Ascending aorta (tissue), 2 donors: ENCODE data around the gene NOL3. TPM values are rescaled to one million over a fixed set of nuclear protein-coding genes. Genes with fewer than 3 reads are reported as not detected.

ENCODE experiments used
- DNase-seq, 2 donors: peaks; one replicate each; pipeline ENCODE4 v3.0.0-alpha.2; 2019; ENCODE audit warnings: low spot score in 2 of 2
- H3K27ac ChIP-seq, 2 donors: fragments of 200-600 bp; sonication (generic); one replicate each; pipeline ENCODE4 v1.5.1; 2016 to 2017; ENCODE audit warnings: mild to moderate bottlenecking in 1 of 2
- H3K27me3 ChIP-seq: fragments of 200-600 bp; sonication (generic); one replicate; pipeline ENCODE4 v1.5.1; 2017
- H3K36me3 ChIP-seq, 2 donors: fragments of 200-600 bp; sonication (generic); one replicate each; pipeline ENCODE4 v1.5.1; 2016
- H3K4me1 ChIP-seq, 2 donors: fragments of 200-600 bp; sonication (generic); one replicate each; pipeline ENCODE4 v1.5.1; 2016 to 2017; ENCODE audit warnings: mild to moderate bottlenecking in 1 of 2
- H3K4me3 ChIP-seq, 2 donors: fragments of 200-600 bp; sonication (generic); one replicate each; pipeline ENCODE4 v1.5.1; 2016 to 2017; ENCODE audit warnings: mild to moderate bottlenecking in 1 of 2
- H3K9me3 ChIP-seq, 2 donors: fragments of 200-600 bp; sonication (generic); one replicate each; pipeline ENCODE4 v1.5.1; 2016
- CTCF ChIP-seq, 3 experiments: fragments of 200-600 bp in 2 of 3; fragments of 450-650 bp in 1 of 3; sonication (generic) in 2 of 3; IDR thresholded peaks; one replicate each; pipeline ENCODE4 v1.5.1; 2016 to 2019; ENCODE audit warnings: antibody characterized with exemption in 3 of 3, mild to moderate bottlenecking in 1 of 3, moderate library complexity in 1 of 3
- intact Hi-C: fragments of 100-400 bp; cut with DNase I; formaldehyde crosslinking; loops from one replicate; pipeline ENCODE4 v1.15.1; 2023
- total RNA-seq: library from RNA; depleted of rRNA; stranded (reverse); fragments of >200 nt; gene quantifications from one replicate; pipeline ENCODE4 v1.1.0, GENCODE V29; 2016

NOL3 gene
- total RNA-seq, 1 donor from 2014 or later, result 87.6 TPM

- DNase-seq, result no peak
- intact Hi-C loops, result loop anchor here (2.0 kb wide), 1 partner anchor 33 kb away; the partner anchor contains the start of gene TMEM208
- Histone ChIP-seq H3K4me1 (peaks cover 13 to 14% of the 10 kb centered on the region in 2 donors), H3K4me3 (peak overlapping the region; percentile 93 to 99), H3K9me3 (no peaks in the 10 kb centered on the region), H3K27ac (no peak overlapping the region), H3K36me3 (peaks cover 40 to 44% of the 10 kb centered on the region in 2 donors), H3K27me3 (no peaks in the 10 kb centered on the region)
- no peak for TF ChIP-seq CTCF (IDR thresholded peaks at IDR 0.05)
These were observed 23.2 kb downstream of the NOL3 start for GRCh38 chr16:67193536-67193935.

GRCh38 chr16:67194260-67194659, 23.9 kb downstream of the NOL3 start:
- no peak for DNase-seq
- no peaks in the 10 kb centered on the region for H3K27me3 ChIP-seq
- H3K4me3 ChIP-seq, result no peak overlapping the region
- H3K4me1 ChIP-seq, result peaks cover 14 to 16% of the 10 kb centered on the region in 2 donors
- no peaks in the 10 kb centered on the region for H3K9me3 ChIP-seq
- H3K36me3 ChIP-seq, result peaks cover 40 to 44% of the 10 kb centered on the region in 2 donors
- H3K27ac ChIP-seq, result no peak overlapping the region
- intact Hi-C loops, result no loop called here
- TF ChIP-seq CTCF (IDR thresholded peaks at IDR 0.05), result no peak

GRCh38 chr16:67195676-67196075, 25.3 kb downstream of the NOL3 start:
- Histone ChIP-seq H3K36me3 (peaks cover 40 to 46% of the 10 kb centered on the region in 2 donors), H3K9me3 (no peaks in the 10 kb centered on the region), H3K27ac (no peak overlapping the region), H3K4me3 (no peak overlapping the region), H3K4me1 (peaks cover 14 to 16% of the 10 kb centered on the region in 2 donors), H3K27me3 (no peaks in the 10 kb centered on the region)
- TF ChIP-seq CTCF (IDR thresholded peaks at IDR 0.05), result no peak
- DNase-seq, result no peak
- intact Hi-C loops, result no loop called here

DNA sequence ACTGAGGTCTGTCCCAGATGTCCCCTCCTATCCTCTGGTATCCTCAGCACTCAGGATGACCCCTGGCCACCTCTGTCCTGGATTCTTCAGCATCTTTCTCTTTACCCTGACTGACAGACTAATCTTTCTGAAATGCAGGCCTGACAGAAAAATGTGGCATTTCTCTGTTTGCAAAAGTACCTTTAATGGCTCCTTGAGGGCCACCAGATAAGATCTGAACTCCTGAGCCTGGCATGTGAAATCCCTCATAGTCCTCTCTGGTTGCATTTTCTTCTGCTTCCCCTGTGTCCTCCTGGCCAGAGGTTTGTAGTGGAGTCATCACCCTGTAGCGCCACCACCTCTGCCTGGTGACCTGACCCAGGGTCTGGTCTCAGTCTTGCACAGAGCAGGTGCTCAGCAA, 26.5 kb downstream of the NOL3 start:
- H3K4me1 ChIP-seq, result peaks cover 14 to 16% of the 10 kb centered on the region in 2 donors

DNA sequence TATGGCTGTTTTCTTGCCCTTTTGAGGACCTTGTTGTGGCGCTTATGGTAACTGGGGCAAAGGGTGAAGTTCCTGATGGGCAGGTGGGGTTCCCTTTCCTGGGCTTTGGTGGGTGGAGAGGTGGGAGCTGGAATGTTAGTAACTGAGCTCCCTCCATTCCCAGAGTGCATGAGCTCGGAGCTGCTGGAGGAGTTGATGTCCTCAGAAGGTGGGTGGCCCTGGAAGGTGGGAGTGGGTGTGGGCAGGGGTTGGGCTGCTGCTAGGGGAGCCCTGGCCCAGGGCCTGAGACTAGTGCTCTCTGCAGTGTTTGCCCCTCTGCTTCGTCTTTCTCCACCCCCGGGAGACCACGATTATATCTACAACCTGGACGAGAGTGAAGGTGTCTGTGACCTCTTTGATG, 27.4 kb downstream of the NOL3 start:
- no peak overlapping the region for H3K4me3 ChIP-seq
- no peaks in the 10 kb centered on the region for H3K27me3 ChIP-seq
- peaks cover 11 to 13% of the 10 kb centered on the region in 2 donors for H3K4me1 ChIP-seq
- no peaks in the 10 kb centered on the region for H3K9me3 ChIP-seq
- peaks cover 55 to 63% of the 10 kb centered on the region in 2 donors for H3K36me3 ChIP-seq
- intact Hi-C loops, result no loop called here
- DNase-seq, result no peak
- no peak for TF ChIP-seq CTCF (IDR thresholded peaks at IDR 0.05)
- H3K27ac ChIP-seq, result no peak overlapping the region

More for the DNA sequence above, 26.5 kb downstream of the NOL3 start:
- no peaks in the 10 kb centered on the region for H3K27me3 ChIP-seq
- no peak overlapping the region for H3K27ac ChIP-seq
- H3K36me3 ChIP-seq, result peaks cover 46 to 55% of the 10 kb centered on the region in 2 donors
- no peak for TF ChIP-seq CTCF (IDR thresholded peaks at IDR 0.05)
- H3K4me3 ChIP-seq, result no peak overlapping the region
- intact Hi-C loops, result no loop called here
- DNase-seq, result no peak
- H3K9me3 ChIP-seq, result no peaks in the 10 kb centered on the region

DNA sequence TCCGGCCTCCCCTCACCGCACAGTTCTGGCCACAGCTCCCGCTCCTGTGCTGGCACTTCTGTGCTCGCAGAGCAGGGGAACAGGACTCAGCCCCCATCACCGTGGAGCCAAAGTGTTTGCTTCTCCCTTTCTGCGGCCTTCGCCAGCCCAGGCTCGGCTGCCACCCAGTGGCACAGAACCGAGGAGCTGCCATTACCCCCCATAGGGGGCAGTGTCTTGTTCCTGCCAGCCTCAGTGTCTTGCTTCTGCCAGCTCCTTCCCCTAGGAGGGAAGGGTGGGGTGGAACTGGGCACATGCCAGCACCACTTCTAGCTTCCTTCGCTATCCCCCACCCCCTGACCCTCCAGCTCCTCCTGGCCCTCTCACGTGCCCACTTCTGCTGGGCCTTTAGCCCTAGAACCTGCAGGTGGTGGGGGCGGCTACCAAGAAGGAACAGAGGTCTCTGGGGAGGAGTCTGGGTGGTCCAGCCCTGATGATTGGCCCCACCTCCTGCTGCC, 27.9 kb downstream of the NOL3 start:
- no peaks in the 10 kb centered on the region for H3K9me3 ChIP-seq
- peaks cover 60 to 68% of the 10 kb centered on the region in 2 donors for H3K36me3 ChIP-seq
- intact Hi-C loops, result no loop called here
- H3K4me1 ChIP-seq, result peaks cover 5 to 7% of the 10 kb centered on the region in 2 donors
- TF ChIP-seq CTCF (IDR thresholded peaks at IDR 0.05), result peak; percentile 38 to 52 (median 41)
- H3K27ac ChIP-seq, result no peak overlapping the region
- DNase-seq, result no peak
- no peaks in the 10 kb centered on the region for H3K27me3 ChIP-seq
- no peak overlapping the region for H3K4me3 ChIP-seq
